Measurements from ENCODE around the gene IP6K3. TPM values are rescaled to one million over a fixed set of nuclear protein-coding genes. Genes with fewer than 3 reads are reported as not detected.

The IP6K3 gene
- total and polyA plus RNA-seq, 5 donors = 10.0 to 44.4 (median 26.1) TPM

DNA sequence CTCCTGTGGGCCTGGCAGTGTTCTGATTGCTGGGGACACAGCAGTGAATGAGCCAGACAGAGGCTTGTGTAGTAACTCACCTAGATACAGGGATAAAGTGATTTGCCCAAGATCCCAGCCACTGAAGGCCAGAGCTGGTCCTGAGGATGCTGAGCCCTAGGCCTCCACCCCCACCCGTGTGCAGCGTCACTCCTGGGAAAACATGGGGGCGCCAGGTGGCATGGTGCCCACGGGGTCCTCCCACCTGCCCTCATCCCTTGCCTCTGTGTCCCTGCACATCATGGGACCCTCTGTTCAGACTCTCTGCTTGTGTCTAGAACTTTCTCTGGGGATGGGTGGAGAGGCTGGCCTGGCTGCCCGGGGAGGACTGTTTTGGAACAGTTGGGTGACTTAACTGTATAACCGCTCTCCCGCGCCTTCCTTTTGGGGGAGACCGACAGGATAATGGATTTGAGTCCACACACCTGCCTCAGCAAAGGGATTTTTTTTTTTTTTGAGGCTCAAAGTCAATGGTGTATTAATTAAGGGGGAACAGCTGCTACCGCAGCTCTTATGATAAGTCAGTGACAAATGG is 22.6 kb upstream of the IP6K3 start:
- peak in 2 of 3 donors; percentile 20 to 55 for DNase-seq
- Histone ChIP-seq H3K27me3 (ENCODE audit: control insufficient read depth, insufficient read depth) (no peaks in the 10 kb centered on the region), H3K4me1 (ENCODE audit: control insufficient read depth, insufficient read depth, low read length) (peaks cover 3% of the 10 kb centered on the region), H3K9me3 (ENCODE audit: control insufficient read depth, low read length) (no peaks in the 10 kb centered on the region), H3K4me3 (ENCODE audit: low read length) (no peak overlapping the region), H3K27ac (ENCODE audit: low read length) (no peak overlapping the region)
- no peak for ATAC-seq
- WGBS = 75% methylated on average over 10 of the region's 10 CpGs
- intact Hi-C loops (cut with DNase I) = loop anchor here in 3 of 4 donors (5.0 to 10.0 kb wide), 4 partner anchors 175 to 383 kb away; partner anchors contain the start of gene BAK1 (in 1 of the 3)

GRCh38 chr6:33768644-33769120 is 22.0 kb upstream of the IP6K3 start:
- WGBS = 35% methylated on average over 7 of the region's 7 CpGs
- intact Hi-C loops (cut with DNase I) = loop anchor here in 3 of 4 donors (5.0 to 10.0 kb wide), 4 partner anchors 174 to 384 kb away; partner anchors contain the start of gene BAK1 (in 1 of the 3)
- Histone ChIP-seq H3K4me3 (ENCODE audit: low read length) (no peak overlapping the region), H3K27me3 (ENCODE audit: control insufficient read depth, insufficient read depth) (no peaks in the 10 kb centered on the region), H3K27ac (ENCODE audit: low read length) (no peak overlapping the region), H3K4me1 (ENCODE audit: control insufficient read depth, insufficient read depth, low read length) (peaks cover 3% of the 10 kb centered on the region), H3K9me3 (ENCODE audit: control insufficient read depth, low read length) (no peaks in the 10 kb centered on the region)
- ATAC-seq (peak; percentile 62 to 72), DNase-seq (peak; percentile 76 to 93 (median 88))

DNA sequence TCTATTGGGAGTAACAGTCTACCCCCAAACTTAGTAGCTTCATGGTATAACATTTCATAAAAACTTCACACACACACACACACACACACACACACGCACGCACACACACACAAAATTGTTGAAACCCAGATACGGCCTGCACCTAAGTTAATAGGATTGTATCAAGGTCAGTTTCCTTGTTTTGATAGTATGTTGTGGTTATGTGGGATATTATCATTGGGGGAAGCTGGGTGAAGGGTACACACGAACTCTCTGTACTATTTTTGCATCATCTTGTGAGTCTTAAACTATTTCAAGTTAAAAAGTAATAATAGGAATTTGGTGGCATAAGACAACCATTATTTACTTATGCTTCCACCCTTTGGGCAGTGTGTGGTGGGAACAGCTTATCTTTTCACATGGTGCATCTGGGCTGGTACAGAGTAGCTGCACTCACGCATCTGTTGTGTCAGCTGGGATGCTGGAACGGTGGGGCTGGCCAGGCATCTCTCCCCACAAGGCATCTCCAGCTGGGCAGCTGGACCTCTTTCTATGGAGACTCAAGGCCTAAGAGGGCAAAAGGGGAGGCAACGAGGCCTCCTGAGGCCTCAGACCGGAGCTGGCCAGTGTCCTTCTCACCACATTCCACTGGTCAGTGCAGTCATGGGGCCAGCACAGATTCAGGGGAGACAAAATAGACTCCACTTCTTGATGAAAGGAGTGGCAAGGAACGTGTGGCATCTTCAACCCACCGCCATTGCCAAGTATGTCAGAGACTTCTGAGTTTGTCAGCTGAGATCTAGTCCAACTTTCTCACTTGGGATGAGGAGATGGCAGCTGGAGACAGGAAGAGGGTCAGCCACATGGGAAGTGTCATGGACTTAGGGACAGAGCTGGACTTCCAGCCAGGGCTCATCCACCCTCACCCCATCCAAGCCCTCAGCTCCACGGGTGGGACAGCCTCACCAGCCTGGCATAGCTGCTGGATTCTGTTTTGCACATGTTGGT is 20.5 kb upstream of the IP6K3 start:
- intact Hi-C loops (cut with DNase I) = loop anchor here in 3 of 4 donors (5.0 to 10.0 kb wide), 4 partner anchors 172 to 385 kb away; partner anchors contain the start of gene BAK1 (in 1 of the 3)
- WGBS = 75% methylated on average over 11 of the region's 11 CpGs
- Histone ChIP-seq H3K27me3 (ENCODE audit: control insufficient read depth, insufficient read depth) (no peaks in the 10 kb centered on the region), H3K9me3 (ENCODE audit: control insufficient read depth, low read length) (no peaks in the 10 kb centered on the region), H3K4me3 (ENCODE audit: low read length) (no peak overlapping the region), H3K27ac (ENCODE audit: low read length) (no peak overlapping the region), H3K4me1 (ENCODE audit: control insufficient read depth, insufficient read depth, low read length) (peaks cover 3% of the 10 kb centered on the region)
- ATAC-seq (no peak), DNase-seq (peak in 1 of 3 donors; percentile 14)

- Histone ChIP-seq H3K9me3 (ENCODE audit: control insufficient read depth, low read length) (no peaks in the 10 kb centered on the region), H3K4me3 (ENCODE audit: low read length) (no peak overlapping the region), H3K4me1 (ENCODE audit: control insufficient read depth, insufficient read depth, low read length) (peaks cover 5% of the 10 kb centered on the region), H3K27me3 (ENCODE audit: control insufficient read depth, insufficient read depth) (no peaks in the 10 kb centered on the region), H3K27ac (ENCODE audit: low read length) (no peak overlapping the region)
- ATAC-seq (no peak), DNase-seq (peak in 1 of 3 donors; percentile 45)
- WGBS = 95% methylated on average over 9 of the region's 9 CpGs
- intact Hi-C loops (cut with DNase I) = loop anchor here in 3 of 4 donors (5.0 to 10.0 kb wide), 4 partner anchors 171 to 387 kb away; partner anchors contain the start of gene BAK1 (in 1 of the 3)
Measured at GRCh38 chr6:33765368-33765767, 18.7 kb upstream of the IP6K3 start.

GRCh38 chr6:33764036-33764435 is 17.3 kb upstream of the IP6K3 start:
- 84% methylated on average over 2 of the region's 2 CpGs for WGBS

DNA sequence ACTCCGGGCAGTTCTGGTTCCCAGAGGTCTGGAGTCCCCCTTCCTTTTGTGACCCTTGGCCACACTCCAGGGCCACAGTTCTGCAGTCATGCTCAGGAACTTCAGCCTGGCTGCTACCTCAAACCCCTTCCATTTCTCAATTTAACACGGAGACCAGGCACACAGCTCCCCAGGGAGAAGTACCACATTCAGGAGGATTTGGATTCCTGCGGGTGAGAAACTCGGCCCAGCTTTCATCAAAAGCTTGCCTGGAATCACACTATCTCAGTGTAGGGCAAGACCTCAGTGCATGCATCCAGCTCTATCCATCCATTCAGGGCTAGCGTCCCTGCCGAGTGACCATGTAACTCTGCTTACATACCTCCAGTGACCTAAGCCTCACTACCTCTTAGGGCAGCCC is 16.8 kb upstream of the IP6K3 start:
- Histone ChIP-seq H3K9me3 (ENCODE audit: control insufficient read depth, low read length) (no peaks in the 10 kb centered on the region), H3K4me3 (ENCODE audit: low read length) (no peak overlapping the region), H3K27ac (ENCODE audit: low read length) (no peak overlapping the region), H3K27me3 (ENCODE audit: control insufficient read depth, insufficient read depth) (no peaks in the 10 kb centered on the region), H3K4me1 (ENCODE audit: control insufficient read depth, insufficient read depth, low read length) (peaks cover 4% of the 10 kb centered on the region)
- intact Hi-C loops (cut with DNase I) = loop anchor here (2.0 to 10.0 kb wide), 6 partner anchors 46 to 179 kb away; partner anchors contain the start of gene BAK1 (in 1 of the 4)
- WGBS = 45% methylated on average over 6 of the region's 6 CpGs
- ATAC-seq = no peak
- DNase-seq = peak in 1 of 3 donors; percentile 15

More at GRCh38 chr6:33764036-33764435, 17.3 kb upstream of the IP6K3 start:
- Histone ChIP-seq H3K9me3 (ENCODE audit: control insufficient read depth, low read length) (no peaks in the 10 kb centered on the region), H3K4me3 (ENCODE audit: low read length) (no peak overlapping the region), H3K4me1 (ENCODE audit: control insufficient read depth, insufficient read depth, low read length) (peaks cover 4% of the 10 kb centered on the region), H3K27me3 (ENCODE audit: control insufficient read depth, insufficient read depth) (no peaks in the 10 kb centered on the region), H3K27ac (ENCODE audit: low read length) (no peak overlapping the region)
- ATAC-seq (no peak), DNase-seq (no peak)
- intact Hi-C loops (cut with DNase I) = loop anchor here (5.0 to 10.0 kb wide), 4 partner anchors 47 to 179 kb away; partner anchors contain the start of gene BAK1 (in 1 of the 4)

DNA sequence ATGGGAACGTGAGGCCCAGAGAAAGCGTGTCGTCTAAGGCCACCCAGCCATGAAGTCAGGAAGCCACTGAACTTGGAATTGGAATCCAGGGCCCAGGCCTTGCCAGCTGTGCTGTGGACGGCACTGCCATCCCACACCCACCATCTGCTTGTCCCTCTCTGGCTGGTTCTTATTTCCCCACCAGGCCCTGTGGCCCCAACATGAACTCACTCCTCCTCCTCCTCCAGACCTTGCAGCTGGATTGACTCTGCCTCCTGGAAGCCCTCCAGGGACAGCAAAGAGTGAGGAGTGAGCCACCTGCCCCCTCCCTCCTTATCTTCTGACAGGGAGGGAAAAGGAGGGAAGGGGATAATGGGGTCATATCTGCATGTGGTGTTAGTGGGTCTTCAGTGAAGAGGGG is 16.0 kb upstream of the IP6K3 start:
- peaks cover 4% of the 10 kb centered on the region for H3K4me1 ChIP-seq (ENCODE audit: control insufficient read depth, insufficient read depth, low read length)
- H3K27me3 ChIP-seq (ENCODE audit: control insufficient read depth, insufficient read depth) = no peaks in the 10 kb centered on the region
- H3K27ac ChIP-seq (ENCODE audit: low read length) = no peak overlapping the region
- H3K4me3 ChIP-seq (ENCODE audit: low read length) = no peak overlapping the region
- ATAC-seq = no peak
- DNase-seq = peak in 1 of 3 donors; percentile 32
- 76% methylated on average over 4 of the region's 4 CpGs for WGBS
- H3K9me3 ChIP-seq (ENCODE audit: control insufficient read depth, low read length) = no peaks in the 10 kb centered on the region
- intact Hi-C loops (cut with DNase I) = loop anchor here (2.0 to 10.0 kb wide), 6 partner anchors 45 to 178 kb away; partner anchors contain the start of gene BAK1 (in 1 of the 4)

GRCh38 chr6:33761922-33762629 is 15.4 kb upstream of the IP6K3 start:
- Histone ChIP-seq H3K27me3 (ENCODE audit: control insufficient read depth, insufficient read depth) (no peaks in the 10 kb centered on the region), H3K4me3 (ENCODE audit: low read length) (no peak overlapping the region), H3K27ac (ENCODE audit: low read length) (peak overlapping the region; percentile 31), H3K9me3 (ENCODE audit: control insufficient read depth, low read length) (no peaks in the 10 kb centered on the region), H3K4me1 (ENCODE audit: control insufficient read depth, insufficient read depth, low read length) (peaks cover 4% of the 10 kb centered on the region)
- ATAC-seq = peak; percentile 77 to 85
- intact Hi-C loops (cut with DNase I) = loop anchor here (2.0 to 10.0 kb wide), 6 partner anchors 45 to 177 kb away; partner anchors contain the start of gene BAK1 (in 1 of the 4)
- 40% methylated on average over 7 of the region's 7 CpGs for whole genome bisulfite sequencing
- peak; percentile 72 to 91 (median 87) for DNase-seq

DNA sequence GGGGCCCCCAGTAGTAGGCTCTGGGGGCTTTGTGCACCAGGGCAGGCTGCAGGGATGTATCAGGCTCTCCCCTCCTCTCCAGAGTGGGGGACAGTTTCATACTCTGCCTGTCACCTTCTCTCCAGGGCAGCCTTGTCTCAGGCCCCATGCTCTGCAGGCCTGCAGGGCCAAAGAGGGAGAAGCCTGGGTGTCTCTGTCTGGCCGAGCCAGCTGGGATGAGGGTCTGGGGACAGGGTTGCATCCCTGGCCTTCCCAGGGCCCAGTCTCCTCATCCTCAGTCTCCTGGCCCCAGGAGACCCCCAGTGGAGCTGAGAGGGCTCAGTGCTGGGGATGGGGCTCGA is 14.8 kb upstream of the IP6K3 start:
- Histone ChIP-seq H3K27me3 (ENCODE audit: control insufficient read depth, insufficient read depth) (no peaks in the 10 kb centered on the region), H3K4me1 (ENCODE audit: control insufficient read depth, insufficient read depth, low read length) (peaks cover 4% of the 10 kb centered on the region), H3K27ac (ENCODE audit: low read length) (peak overlapping the region; percentile 31), H3K4me3 (ENCODE audit: low read length) (no peak overlapping the region), H3K9me3 (ENCODE audit: control insufficient read depth, low read length) (no peaks in the 10 kb centered on the region)
- WGBS = 80% methylated on average over 2 of the region's 2 CpGs
- peak in 1 of 3 donors; percentile 29 for DNase-seq
- intact Hi-C loops (cut with DNase I) = loop anchor here (5.0 to 10.0 kb wide), 4 partner anchors 44 to 177 kb away; partner anchors contain the start of gene BAK1 (in 1 of the 4)
- peak; percentile 7 to 14 for ATAC-seq
